ENCODE results near the gene CTU1.
"Not testable (repeated sequence)": the region's sequence is repeated elsewhere in the genome, so short reads cannot be mapped to it uniquely, and the experiment has no call there.

The CTU1 gene

DNA sequence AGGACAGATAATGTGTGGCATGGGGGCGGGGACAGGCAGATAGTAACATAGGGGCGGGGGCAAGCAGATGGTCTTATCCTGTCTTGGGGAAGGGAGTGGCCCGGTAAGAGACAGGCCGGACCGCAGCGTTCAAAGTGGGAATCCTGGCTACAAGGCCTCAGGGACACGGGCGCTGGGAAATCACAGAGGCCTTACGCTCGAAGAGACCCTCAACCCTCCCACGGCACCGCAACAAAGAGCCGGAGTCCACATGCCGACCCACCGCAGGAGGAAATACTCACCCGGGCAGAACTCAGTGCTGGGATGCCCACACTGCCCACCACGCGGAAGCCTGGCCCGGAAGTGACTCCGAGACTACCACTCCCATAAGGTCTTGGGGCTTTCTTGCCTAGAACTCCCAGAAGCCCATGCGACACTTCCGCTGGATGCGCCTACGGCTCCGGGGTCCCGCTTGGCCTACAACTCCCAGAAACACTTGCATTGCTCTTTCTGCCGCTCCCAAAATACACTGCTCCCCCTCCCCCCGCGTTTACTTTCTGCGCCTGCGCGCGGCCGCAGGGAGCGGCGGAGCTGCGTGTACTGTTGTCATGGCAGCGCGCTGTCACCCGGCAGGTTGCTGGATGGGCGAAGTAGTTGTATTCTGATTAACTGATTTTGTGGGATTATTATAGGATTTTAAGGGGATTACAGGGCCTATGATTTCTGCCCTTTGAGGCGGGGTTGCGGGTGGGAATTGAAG is at the start of gene CTU1:
Gene CTU1 (minus strand): TSS at position 344 of the 739 bp plus-strand sequence. CDS start 3,840 bp downstream, outside the sequence.
- peak; percentile 98 for DNase-seq (ENCODE audit: low spot score)

- no peak for DNase-seq (ENCODE audit: low spot score)
Measured at GRCh38 chr19:51157265-51157664, 49.1 kb upstream of the CTU1 start.

DNA sequence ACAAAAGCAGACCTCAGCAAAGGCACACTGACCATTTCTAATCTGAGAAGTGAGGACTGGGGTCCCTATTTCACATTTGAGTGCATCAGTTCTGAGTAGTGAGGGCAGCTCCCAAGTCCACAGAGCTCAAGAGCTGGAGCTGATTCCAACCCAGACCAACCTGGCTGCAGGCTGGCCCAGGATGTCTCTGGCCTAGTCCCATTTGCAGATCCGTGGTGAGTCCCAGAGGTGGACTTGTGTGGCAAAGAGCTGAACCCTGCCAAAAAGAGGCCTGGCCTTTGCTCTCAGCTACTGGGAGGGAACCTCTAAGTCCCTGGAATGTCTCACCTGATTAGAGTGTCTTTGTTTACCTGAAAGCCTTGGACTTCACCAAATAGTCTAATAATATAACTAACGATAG is 48.5 kb upstream of the CTU1 start:
- DNase-seq (ENCODE audit: low spot score) = no peak

GRCh38 chr19:51150627-51151026 is 42.4 kb upstream of the CTU1 start:
- no peak for DNase-seq (ENCODE audit: low spot score)

GRCh38 chr19:51148580-51148979 is 40.4 kb upstream of the CTU1 start:
- no peak for DNase-seq (ENCODE audit: low spot score)

DNA sequence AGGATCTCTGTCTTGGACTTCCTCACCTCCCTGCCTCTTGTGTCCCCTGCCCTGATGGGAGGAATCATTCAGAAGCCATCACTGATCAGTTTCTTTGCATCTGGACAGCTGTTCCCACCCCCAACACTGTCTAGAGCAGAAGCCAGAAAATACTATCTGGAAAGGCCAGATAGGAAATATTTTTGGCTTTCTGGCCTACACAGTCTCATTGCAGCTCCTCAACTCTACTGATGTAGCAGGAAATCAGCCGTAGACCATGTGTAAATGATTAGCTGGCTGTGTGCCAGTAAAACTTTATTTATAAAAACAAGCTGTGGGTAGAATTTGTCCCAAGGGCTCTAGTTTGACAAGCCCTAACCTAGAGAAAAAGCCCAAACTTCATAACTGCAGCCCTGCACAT is 39.5 kb upstream of the CTU1 start:
- no peak for DNase-seq (ENCODE audit: low spot score)

DNA sequence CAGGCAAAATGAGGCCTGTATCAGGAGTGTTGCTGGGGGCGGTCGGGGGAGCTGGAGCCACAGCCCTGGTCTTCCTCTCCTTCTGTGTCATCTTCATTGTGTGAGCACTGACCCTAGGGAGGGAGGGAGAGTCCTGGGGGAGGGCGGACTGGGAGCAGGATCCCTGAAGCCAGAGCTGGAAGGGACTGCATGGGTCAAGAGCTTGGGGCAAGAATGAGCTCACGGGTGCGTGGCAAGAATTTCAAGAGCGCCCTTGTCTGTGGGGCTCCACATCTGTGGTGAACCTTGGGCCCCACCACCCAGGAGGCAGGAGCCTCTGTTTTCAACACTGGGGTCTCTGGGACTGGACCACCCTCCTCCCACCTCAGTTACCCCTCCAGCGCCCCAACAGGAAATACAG is 38.5 kb upstream of the CTU1 start:
- DNase-seq (ENCODE audit: low spot score) = no peak

DNA sequence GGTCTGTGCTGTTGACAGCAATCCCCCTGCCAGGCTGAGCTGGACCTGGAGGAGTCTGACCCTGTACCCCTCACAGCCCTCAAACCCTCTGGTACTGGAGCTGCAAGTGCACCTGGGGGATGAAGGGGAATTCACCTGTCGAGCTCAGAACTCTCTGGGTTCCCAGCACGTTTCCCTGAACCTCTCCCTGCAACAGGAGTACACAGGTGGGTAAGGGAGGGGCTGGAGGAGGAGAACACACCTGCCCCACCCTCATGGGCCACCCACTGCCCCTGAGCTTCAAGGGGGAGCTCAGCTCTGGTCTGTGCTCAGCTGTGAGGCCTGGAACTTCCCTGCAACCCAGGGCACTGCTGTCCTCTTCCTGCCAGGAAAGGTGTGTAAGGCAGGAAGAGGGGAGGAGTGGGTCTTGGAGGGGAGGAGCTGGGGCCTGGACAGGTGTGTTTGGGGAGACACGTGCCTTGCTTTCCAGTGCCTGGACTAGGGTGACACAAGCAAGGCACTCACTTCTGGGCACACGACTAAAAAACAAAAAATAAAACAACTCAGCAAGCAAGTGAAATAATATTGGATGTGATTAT is 37.8 kb upstream of the CTU1 start:
- DNase-seq (ENCODE audit: low spot score) = no peak

DNA sequence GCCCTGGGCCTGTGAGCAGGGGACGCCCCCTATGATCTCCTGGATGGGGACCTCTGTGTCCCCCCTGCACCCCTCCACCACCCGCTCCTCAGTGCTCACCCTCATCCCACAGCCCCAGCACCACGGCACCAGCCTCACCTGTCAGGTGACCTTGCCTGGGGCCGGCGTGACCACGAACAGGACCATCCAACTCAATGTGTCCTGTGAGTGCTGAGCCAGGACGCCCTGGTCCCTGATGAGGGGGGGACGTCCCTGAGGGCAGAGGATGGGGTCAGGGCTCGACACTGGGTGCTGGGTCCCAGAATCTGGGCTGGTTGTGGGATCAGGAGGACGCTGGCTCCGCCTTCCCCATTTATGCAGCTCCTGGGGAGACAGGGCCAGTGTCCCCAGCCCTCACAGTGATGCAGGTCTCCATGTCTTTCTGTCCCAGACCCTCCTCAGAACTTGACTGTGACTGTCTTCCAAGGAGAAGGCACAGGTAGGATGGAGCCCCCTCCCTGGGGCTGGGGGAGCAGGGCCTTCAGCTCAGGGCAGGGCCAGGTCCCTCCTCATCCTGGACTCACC is 36.4 kb upstream of the CTU1 start:
- DNase-seq (ENCODE audit: low spot score) = no peak

GRCh38 chr19:51143486-51143885 is 35.3 kb upstream of the CTU1 start:
- no peak for DNase-seq (ENCODE audit: low spot score)

- not testable (repeated sequence) for DNase-seq (ENCODE audit: low spot score)
Measured at GRCh38 chr19:51142809-51143475, 34.7 kb upstream of the CTU1 start.

DNA sequence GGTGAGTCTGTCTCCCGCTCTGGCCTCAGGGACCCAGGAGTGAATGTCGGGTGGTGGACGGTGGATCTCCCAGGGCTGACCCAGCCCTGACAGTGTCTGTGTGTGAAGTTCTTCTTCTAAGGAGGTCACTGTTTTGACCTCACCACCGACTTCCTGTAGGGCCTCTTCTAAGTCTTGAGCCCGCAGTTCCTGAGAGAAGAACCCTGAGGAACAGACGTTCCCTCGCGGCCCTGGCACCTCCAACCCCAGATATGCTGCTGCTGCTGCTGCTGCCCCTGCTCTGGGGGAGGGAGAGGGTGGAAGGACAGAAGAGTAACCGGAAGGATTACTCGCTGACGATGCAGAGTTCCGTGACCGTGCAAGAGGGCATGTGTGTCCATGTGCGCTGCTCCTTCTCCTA is 33.9 kb upstream of the CTU1 start, which contains the start of gene SIGLEC7:
Gene SIGLEC7 (plus strand): TSS at position 183 of the 400 bp plus-strand sequence. CDS start 69 bp downstream, at position 252.
- no peak for DNase-seq (ENCODE audit: low spot score)

- DNase-seq (ENCODE audit: low spot score) = no peak
Measured at GRCh38 chr19:51141181-51141580, 33.0 kb upstream of the CTU1 start.

- no peak for DNase-seq (ENCODE audit: low spot score)
Measured at GRCh38 chr19:51140441-51140840, 32.2 kb upstream of the CTU1 start.

DNA sequence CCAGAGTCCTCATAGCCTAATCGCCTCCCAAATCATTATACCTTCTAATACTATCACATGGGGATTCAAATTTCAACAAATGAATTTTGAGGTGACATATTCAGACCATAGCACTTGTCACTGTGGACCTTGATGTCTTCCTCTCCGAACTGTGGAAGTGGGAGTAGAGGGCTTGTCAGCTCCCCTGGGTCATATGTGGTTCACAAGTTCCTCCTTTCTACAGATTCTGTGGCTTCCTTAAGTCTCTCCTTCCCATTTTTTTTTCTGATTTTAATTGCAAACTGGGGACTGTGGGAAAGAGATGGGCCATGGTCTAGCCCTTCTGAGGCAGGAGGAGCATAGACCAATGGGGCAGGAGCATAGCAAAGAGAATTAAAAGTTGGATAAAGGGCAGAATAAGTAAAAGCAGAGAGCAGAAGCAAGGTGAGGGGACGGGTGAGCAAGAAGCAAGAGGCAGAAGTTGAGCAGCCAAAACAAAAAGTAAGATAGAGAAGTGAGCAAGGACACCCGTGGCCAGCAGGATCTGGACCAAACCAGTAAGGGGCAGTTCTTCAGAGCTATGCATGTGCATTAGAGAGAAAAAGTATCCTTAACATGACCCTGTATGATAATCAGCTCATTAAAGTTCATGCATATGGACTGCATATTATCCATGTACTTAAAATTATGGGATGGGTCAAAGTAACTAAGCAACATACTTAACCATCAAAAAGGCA is 31.2 kb upstream of the CTU1 start:
- no peak for DNase-seq (ENCODE audit: low spot score)

GRCh38 chr19:51138549-51138979 is 30.4 kb upstream of the CTU1 start:
- no peak for DNase-seq (ENCODE audit: low spot score)

GRCh38 chr19:51137792-51138425 is 29.7 kb upstream of the CTU1 start:
- DNase-seq (ENCODE audit: low spot score) = no peak

DNA sequence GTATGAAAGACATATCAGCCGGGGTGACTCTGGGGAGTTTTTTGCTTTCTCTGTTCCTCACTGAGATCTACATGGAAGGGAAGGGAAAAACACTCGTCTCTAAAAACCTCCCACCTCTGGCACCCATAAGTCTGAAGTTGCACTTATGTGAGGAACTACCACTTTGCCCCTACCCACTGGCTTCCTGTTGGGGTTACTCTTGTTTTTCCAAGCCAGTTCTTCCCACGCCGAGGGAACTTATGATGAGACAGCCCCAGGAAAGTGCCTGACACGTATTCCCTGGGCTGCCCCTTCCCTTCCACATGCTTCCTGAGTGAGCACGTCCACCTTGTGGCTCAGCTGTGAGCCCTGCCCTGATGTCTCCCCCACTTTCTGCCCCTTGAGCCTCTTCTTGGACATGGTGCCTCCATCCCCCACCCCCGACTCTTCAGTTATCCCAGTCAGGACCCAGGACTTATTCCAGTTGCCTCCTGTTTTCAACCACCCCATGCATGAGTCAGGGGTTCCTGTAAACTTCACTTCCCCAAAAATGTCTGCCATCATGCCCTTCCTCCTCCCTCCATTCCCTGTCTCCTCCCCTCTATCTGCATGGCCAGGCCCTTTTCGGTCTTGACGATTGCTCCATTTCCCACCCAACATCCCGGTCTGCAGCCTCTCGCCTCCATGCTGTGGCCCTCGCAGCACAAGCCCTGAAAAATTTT is 28.8 kb upstream of the CTU1 start:
- no peak for DNase-seq (ENCODE audit: low spot score)

DNA sequence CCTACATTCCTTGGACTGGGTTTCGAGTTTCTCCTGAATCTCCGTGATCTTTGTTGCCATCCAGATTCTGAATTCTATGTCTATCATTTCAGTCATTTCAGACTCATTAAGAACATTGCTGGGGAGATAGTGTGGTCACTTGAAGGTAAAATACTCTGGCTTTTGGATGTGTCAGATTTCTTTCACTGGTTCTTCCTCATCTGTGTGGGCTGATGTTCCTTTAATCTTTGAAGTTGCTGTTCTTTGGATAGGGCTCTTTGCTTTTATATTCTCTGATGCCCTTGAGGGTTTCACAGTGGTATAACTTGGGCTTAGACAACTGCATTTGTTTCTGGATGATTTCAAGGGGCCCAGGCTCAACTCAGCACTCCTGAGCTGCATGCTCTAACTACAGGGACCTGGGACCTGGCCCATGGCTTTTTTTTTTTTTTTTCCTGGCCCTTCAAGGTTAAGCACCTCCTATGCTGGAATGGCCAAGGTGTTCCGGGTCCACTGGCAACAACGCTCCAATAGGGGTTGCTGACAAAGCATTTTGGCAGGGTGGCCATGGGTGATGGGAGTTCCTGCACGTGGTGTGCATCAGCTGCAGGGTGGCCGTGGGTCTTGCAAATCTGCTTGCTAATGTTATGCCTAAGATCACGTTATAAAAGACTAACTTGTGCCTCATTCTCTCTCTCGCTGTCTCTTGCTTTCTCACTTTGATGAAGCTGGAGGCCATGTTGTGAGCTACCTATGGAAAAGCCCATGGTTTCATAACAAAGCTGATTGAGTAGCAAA is 28.0 kb upstream of the CTU1 start:
- DNase-seq (ENCODE audit: low spot score) = no peak

DNA sequence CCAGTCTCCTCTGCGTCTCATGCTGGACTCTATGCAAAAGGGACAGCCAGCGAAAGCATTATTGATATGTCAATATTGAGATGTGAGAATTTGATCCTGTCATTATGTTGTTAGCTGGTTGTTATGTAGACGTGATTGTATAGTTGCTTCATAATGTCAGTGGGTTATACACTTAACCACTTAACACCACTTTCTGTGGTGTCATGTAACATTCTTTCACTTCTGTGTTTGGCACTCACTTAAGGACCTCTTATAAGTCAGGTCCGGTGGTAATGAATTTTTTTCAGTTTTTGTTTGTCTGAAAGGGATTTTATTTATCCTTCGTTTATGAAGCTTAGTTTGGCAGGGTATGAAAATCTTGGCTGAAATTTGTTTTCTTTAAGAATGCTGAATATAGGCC is 26.8 kb upstream of the CTU1 start:
- DNase-seq (ENCODE audit: low spot score) = no peak
